Transverse colon (tissue), 4 donors: Measurements from ENCODE around the gene PASK.

Experiments used
- CTCF ChIP-seq, 5 experiments: fragments of 200-600 bp in 3 of 5; fragments of 450-650 bp in 2 of 5; sonication (generic) in 3 of 5; IDR thresholded peaks; 1 replicate in 2 of 5; 2 replicates in 3 of 5; pipeline ENCODE4 v1.5.1; 2016 to 2017; ENCODE audit warnings: antibody characterized with exemption in 5 of 5, inconsistent platforms in 3 of 5, mild to moderate bottlenecking in 2 of 5, moderate library complexity in 1 of 5
- EP300 ChIP-seq: sonication (generic); formaldehyde crosslinking; IDR thresholded peaks from one replicate; pipeline ENCODE4 v1.6.1; 2017; ENCODE audit warnings: antibody characterized with exemption, low read depth
- POLR2A ChIP-seq: fragments of 450-650 bp; IDR thresholded peaks from one replicate; pipeline ENCODE4 v1.6.1; 2016; ENCODE audit warnings: antibody characterized with exemption, mild to moderate bottlenecking, moderate library complexity
- POLR2AphosphoS5 ChIP-seq, 3 donors: sonication (generic); formaldehyde crosslinking; IDR thresholded peaks; one replicate each; pipeline ENCODE4 v1.6.1; 2016; ENCODE audit warnings: antibody characterized with exemption in 3 of 3

- no peak for TF ChIP-seq CTCF (IDR thresholded peaks at IDR 0.05)
- no peak for TF ChIP-seq POLR2AphosphoS5 (IDR thresholded peaks at IDR 0.05)
- no peak for TF ChIP-seq POLR2A
- no peak for TF ChIP-seq EP300
Measured at GRCh38 chr2:241160318-241160717, 11.0 kb upstream of the PASK start.
